Activated naive CD4-positive, alpha-beta T cell treated with anti-CD3 and anti-CD28 coated beads for 36 hours (primary cell): Measurements from ENCODE around the gene RAPGEF4. TPM values are rescaled to one million over a fixed set of nuclear protein-coding genes. Genes with fewer than 3 reads are reported as not detected.
"Not testable (repeated sequence)": the region's sequence is repeated elsewhere in the genome, so short reads cannot be mapped to it uniquely, and the experiment has no call there.

ENCODE experiments used
- CTCF ChIA-PET: fragments of 350-600 bp; sonication (Branson Sonifier 250); formaldehyde crosslinking; loops from one replicate; lab custom pipeline; 2021; ENCODE audit warnings: antibody characterized with exemption; lab: Charles Lee
- DNase-seq: peaks from one replicate; pipeline ENCODE4 v3.0.0-alpha.2; 2020
- H3K27ac Mint-ChIP-seq: one replicate; pipeline ENCODE4 v1.8.0; 2021; ENCODE audit warnings: mild to moderate bottlenecking, mixed read lengths
- H3K27me3 Mint-ChIP-seq: one replicate; pipeline ENCODE4 v1.8.0; 2021; ENCODE audit warnings: low read depth, mixed read lengths
- H3K36me3 Mint-ChIP-seq: one replicate; pipeline ENCODE4 v1.8.0; 2021; ENCODE audit warnings: low read depth, mixed read lengths
- H3K4me1 Mint-ChIP-seq: one replicate; pipeline ENCODE4 v1.8.0; 2021; ENCODE audit warnings: low read depth, mixed read lengths
- H3K4me3 Mint-ChIP-seq: one replicate; pipeline ENCODE4 v1.8.0; 2021; ENCODE audit warnings: mild to moderate bottlenecking, moderate library complexity, mixed read lengths
- H3K9me3 Mint-ChIP-seq: one replicate; pipeline ENCODE4 v1.8.0; 2021; ENCODE audit warnings: mixed read lengths
- intact Hi-C: fragments of 100-400 bp; cut with micrococcal nuclease; formaldehyde crosslinking; loops from one replicate; pipeline ENCODE4 v1.15.1; 2023
- total RNA-seq, 2 experiments: library from RNA; stranded (reverse); gene quantifications; one replicate each; pipeline ENCODE4 v1.2.3, GENCODE V29; 2021

RAPGEF4 gene
- total RNA-seq, 2 experiments from 2014 or later, result 0.24 to 0.35 TPM

DNA sequence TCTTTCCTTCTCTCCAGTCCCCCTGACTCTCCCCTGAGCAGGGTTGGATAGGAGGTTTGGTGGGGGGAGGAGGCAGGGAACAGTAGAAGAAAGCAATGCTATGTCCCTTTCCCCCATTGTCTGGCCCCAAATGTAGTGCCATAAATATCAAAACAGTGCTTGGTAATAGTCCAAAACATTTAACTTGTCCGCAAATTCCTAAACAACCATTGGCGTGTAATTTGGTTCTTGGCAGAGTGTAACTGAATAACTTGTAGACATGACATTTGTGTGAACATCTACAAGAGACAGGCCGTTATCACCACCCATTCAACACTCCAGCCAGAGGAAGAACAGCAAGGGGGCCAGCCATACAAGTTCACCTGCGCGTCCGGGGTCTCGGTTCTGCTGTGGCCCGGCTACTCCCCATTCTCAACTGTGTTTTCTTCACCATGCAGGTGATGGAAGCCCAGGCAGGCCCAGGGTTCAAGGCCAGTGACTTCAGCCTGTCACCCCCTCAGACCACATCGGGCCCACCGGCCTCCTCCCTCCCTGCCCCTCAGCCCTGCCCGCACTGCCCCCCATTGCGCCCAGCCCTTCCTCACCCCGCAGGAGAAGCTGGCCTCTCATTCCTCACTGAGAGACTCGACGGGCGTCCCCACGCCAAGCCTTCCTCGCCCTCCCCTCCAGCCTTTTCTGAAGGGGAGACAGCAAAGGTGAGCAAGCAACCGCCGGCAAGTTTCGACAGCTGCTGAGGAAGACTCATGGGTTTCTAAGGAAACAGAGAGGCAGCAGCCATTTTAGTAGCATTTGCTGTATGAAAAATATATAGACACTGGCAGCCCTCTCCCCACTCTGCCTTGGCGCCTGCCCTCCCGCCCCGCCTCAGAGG lies 699 bp upstream of the RAPGEF4 start:
- intact Hi-C loops, result no loop called here
- peak; percentile 53 for DNase-seq
- peaks cover 53% of the 10 kb centered on the region for H3K27me3 Mint-ChIP-seq
- H3K4me1 Mint-ChIP-seq, result peaks cover 4% of the 10 kb centered on the region
- H3K9me3 Mint-ChIP-seq, result no peaks in the 10 kb centered on the region
- H3K27ac Mint-ChIP-seq, result no peak overlapping the region
- CTCF ChIA-PET, result interaction anchor here (0.6 kb wide), 2 partner anchors 306 to 1227 kb away, joined by 3 to 6 read pairs; no protein-coding TSS in a partner anchor
- no peaks in the 10 kb centered on the region for H3K36me3 Mint-ChIP-seq
- peak overlapping the region; percentile 39 for H3K4me3 Mint-ChIP-seq

DNA sequence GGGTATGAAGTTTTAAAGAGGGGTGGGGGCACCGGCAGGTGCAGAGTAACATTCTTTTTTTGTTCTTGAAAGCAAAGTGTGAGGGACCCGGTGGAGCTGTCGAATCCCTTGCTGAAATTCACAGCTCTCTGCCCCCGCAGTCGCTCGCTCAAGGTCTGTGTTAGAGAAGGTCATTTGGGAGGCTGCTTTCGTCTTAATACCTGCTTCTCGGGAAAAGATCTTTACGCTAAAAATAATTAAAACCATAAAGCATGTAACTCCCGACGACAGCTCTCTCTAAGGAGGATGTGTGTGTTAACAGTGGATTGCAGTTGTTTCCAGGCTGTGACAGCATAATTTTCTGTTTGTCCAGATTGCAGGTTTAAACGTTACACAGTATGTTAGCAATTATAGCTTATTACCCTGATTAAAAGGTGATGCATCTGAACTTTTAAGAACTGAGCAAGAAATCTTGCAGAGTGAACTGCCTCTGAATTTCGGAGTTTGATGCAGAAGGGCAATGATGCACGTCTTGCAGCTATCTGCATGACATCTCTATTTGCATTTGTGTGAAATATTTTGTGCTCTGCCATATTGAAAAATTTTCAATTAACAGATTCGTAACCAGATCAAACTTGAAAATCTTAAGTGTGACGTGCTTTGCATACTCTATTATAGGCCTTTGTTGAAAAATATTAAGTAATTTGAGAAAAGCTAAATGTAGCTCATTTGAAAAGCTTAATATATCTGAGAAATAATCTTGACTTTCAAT lies 954 bp downstream of the RAPGEF4 start:
- Mint-ChIP-seq H3K4me1 (peaks cover 4% of the 10 kb centered on the region), H3K9me3 (no peaks in the 10 kb centered on the region), H3K27ac (no peak overlapping the region), H3K27me3 (peaks cover 45% of the 10 kb centered on the region), H3K36me3 (no peaks in the 10 kb centered on the region), H3K4me3 (peak overlapping the region; percentile 44)
- intact Hi-C loops, result no loop called here
- CTCF ChIA-PET, result interaction anchor here (0.7 to 1.4 kb wide), 2 partner anchors 26 to 685 kb away, joined by 3 to 4 read pairs; no protein-coding TSS in a partner anchor
- no peak for DNase-seq

DNA sequence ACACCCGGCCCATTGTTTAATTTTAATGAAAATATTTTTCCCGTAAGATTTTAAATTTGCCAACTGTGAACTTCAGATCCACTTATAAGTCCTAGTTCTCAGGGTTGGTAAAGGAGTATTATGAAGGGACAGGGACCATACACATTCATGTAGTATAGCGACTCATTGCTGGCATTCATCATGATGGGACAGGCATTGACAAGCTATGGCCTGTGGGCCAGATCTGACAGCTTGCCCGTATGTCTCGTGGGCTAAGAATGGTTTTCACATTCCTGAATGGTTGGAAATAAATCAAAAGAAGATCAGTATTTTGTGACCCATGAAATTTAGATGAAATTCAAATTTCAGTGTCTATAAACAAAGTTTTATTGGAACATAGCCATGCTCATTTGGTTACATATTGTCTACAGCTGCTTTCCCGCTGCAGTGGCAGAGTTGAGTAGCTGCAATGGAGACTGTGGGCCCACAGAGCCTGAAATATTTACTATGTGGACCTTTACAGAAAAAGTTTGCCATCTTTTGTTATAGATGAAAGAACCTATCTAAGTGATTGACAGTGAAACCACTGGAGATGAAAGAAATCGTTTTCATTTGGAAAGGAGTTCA lies 4.1 kb downstream of the RAPGEF4 start:
- H3K36me3 Mint-ChIP-seq, result no peaks in the 10 kb centered on the region
- CTCF ChIA-PET, result no interaction called here
- no peak overlapping the region for H3K4me3 Mint-ChIP-seq
- no peak for DNase-seq
- peaks cover 36% of the 10 kb centered on the region for H3K27me3 Mint-ChIP-seq
- no peak overlapping the region for H3K27ac Mint-ChIP-seq
- peaks cover 5% of the 10 kb centered on the region for H3K9me3 Mint-ChIP-seq
- intact Hi-C loops, result no loop called here
- peaks cover 4% of the 10 kb centered on the region for H3K4me1 Mint-ChIP-seq

DNA sequence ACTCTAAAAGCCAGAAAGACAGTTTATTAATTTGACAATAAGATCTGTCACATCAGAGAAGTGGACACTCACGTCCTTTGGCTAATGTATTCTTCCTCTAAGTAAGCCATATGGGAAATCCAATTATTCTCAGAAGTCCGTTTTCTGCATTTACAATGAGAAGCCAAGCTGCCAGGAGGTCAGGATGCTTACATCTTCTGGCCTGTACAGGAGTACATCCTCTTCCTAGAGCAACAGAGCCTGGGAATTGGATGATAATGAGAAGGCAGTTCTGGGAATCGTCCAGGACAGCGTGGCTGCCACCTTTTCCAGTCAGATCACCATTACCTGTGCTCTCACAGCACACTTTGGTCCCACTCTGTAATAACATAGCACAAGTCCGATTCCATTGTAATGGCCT lies 5.2 kb downstream of the RAPGEF4 start:
- Mint-ChIP-seq H3K36me3 (no peaks in the 10 kb centered on the region), H3K9me3 (peaks cover 7% of the 10 kb centered on the region), H3K27me3 (peaks cover 31% of the 10 kb centered on the region), H3K4me3 (no peak overlapping the region), H3K4me1 (no peaks in the 10 kb centered on the region), H3K27ac (no peak overlapping the region)
- no peak for DNase-seq
- CTCF ChIA-PET, result no interaction called here
- intact Hi-C loops, result no loop called here

DNA sequence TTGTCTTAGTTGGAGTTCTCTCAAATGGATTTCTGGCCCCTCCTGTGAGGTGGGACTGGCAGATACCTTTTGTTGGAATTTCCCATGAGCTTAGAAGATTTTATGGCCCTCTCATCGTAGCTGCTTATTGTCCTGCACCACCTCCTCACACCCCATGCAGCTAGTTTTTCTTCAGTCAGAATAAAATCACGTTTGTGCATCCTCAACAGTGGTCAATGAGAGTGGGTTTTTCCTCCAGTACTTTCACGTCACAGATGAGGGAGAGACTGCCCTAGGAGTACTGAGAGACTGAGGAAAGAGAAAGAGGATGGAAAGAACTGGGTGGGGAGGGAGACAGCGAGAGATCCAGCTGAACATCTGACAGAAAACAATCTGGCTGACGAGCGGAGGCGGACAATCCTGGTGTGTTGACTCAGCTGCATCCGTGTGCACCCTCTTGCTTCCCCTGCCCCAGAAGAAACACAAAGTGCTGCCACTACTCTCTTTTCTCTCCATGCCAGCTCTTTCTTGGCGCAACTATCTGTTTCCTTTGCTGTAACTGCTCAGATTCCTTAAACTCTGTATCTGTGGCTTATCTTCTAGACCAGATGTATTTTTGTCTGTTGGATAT lies 7.4 kb downstream of the RAPGEF4 start:
- H3K9me3 Mint-ChIP-seq, result peaks cover 7% of the 10 kb centered on the region
- no peak for DNase-seq

DNA sequence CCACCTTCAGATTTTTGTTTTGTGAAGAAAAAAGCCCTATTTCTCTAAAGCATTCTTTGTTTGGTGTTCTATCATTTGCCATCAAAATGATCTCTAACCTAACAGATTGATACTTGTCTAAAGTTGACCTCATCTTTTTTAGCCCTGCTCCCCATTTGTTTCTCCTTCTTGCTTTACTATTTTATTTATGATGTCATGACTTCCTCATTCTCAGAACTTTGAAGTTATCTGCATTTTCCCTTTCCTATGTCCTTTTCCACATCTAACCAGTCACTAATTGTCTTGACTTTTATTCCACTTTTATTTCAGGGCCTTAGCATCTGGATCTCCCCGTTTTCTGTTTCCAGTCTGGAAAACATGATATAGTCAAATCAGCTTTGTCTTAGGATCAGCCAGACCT lies 8.3 kb downstream of the RAPGEF4 start:
- CTCF ChIA-PET, result no interaction called here
- Mint-ChIP-seq H3K4me1 (no peaks in the 10 kb centered on the region), H3K4me3 (no peak overlapping the region), H3K27ac (no peak overlapping the region), H3K27me3 (peaks cover 15% of the 10 kb centered on the region), H3K36me3 (no peaks in the 10 kb centered on the region), H3K9me3 (peaks cover 7% of the 10 kb centered on the region)
- no peak for DNase-seq
- intact Hi-C loops, result no loop called here

More for the DNA sequence above, 7.4 kb downstream of the RAPGEF4 start:
- Mint-ChIP-seq H3K36me3 (no peaks in the 10 kb centered on the region), H3K4me3 (no peak overlapping the region), H3K4me1 (no peaks in the 10 kb centered on the region), H3K27me3 (peaks cover 22% of the 10 kb centered on the region), H3K27ac (no peak overlapping the region)
- CTCF ChIA-PET, result no interaction called here
- intact Hi-C loops, result no loop called here

DNA sequence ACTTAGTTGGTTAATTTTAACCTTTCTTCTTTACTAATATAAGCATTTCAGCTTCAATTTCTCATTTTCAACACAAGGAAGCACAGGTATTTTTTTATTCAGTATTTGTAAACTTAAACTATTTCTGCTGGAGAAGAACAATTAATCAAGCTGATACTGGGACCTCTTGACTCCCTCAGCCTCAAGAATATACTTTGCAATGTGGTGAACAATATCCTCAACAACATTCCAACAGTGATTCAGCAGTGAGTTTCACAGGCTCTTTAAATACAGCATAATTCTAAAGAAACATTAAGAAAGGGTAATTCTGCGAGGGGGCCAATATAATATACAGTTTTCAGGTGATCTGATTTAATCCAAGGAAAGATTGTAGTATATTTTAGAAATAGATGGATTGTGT lies 10.0 kb downstream of the RAPGEF4 start:
- CTCF ChIA-PET, result no interaction called here
- no peak for DNase-seq
- H3K27ac Mint-ChIP-seq, result no peak overlapping the region
- H3K27me3 Mint-ChIP-seq, result peaks cover 11% of the 10 kb centered on the region
- no peak overlapping the region for H3K4me3 Mint-ChIP-seq
- intact Hi-C loops, result no loop called here
- H3K36me3 Mint-ChIP-seq, result no peaks in the 10 kb centered on the region
- no peaks in the 10 kb centered on the region for H3K4me1 Mint-ChIP-seq
- peaks cover 7% of the 10 kb centered on the region for H3K9me3 Mint-ChIP-seq

DNA sequence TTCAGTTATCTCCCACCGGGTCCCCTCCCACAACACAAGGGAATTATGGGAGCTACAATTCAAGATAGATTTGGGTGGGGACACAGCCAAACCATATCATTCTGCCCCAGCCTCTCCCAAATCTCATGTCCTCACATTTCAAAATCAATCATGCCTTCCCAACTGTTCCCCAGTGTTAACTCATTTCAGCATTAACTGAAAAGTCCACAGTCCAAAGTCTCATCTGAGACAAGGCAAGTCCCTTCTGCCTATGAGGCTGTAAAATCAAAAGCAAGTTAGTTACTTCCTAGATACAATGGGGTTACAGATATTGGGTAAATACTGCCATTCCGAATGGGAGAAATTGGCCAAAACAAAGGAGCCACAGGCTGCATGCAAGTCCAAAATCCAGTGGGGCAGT lies 12.9 kb downstream of the RAPGEF4 start:
- H3K4me1 Mint-ChIP-seq, H3K9me3 Mint-ChIP-seq, H3K36me3 Mint-ChIP-seq, H3K27ac Mint-ChIP-seq, H3K4me3 Mint-ChIP-seq, CTCF ChIA-PET, DNase-seq, H3K27me3 Mint-ChIP-seq, intact Hi-C loops: not testable (repeated sequence)

DNA sequence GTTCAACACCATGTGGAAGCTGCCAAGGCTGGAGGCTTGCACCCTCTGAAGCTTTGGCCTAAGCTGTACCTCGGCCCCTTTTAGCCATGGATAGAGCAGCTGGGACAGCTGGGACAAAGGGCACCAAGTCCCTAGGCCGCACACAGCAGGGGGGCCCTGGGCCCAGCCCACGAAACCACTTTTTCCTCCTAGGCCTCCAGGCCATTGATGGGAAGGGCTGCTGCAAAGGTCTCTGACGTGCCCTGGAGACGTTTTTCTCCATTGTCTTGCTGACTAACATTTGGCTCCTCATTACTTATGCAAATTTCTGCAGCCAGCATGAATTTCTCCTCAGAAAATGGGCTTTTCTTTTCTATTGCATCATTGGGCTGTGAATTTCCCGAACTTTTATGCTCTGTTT lies 13.7 kb downstream of the RAPGEF4 start:
- Mint-ChIP-seq H3K4me1 (no peaks in the 10 kb centered on the region), H3K27ac (no peak overlapping the region), H3K4me3 (no peak overlapping the region), H3K27me3 (peaks cover 4% of the 10 kb centered on the region), H3K9me3 (peaks cover 2% of the 10 kb centered on the region), H3K36me3 (no peaks in the 10 kb centered on the region)
- intact Hi-C loops, result no loop called here
- no peak for DNase-seq
- CTCF ChIA-PET, result no interaction called here

DNA sequence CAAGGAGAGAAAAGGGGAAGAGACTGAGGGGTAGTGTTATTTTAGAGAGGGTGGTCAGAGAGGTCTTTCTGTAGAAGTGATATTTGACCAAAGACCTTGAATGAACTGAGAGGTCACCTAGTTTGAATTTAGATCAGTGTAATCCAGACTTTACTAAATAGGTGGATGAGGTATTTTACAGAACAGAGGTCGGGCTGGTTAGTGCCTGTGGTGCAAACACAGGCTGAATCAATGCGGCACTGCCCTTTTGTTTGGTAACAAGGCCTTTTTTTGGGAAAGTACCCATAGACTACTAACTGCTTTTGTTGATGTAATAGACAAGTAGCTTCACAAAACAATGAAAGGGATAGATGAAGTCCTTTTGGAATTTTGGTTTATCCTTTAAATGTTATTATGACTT lies 15.9 kb downstream of the RAPGEF4 start:
- no peak overlapping the region for H3K27ac Mint-ChIP-seq
- H3K36me3 Mint-ChIP-seq, result no peaks in the 10 kb centered on the region
- intact Hi-C loops, result no loop called here
- CTCF ChIA-PET, result no interaction called here
- H3K4me3 Mint-ChIP-seq, result no peak overlapping the region
- H3K4me1 Mint-ChIP-seq, result no peaks in the 10 kb centered on the region
- no peak for DNase-seq
- peaks cover 5% of the 10 kb centered on the region for H3K27me3 Mint-ChIP-seq
- H3K9me3 Mint-ChIP-seq, result no peaks in the 10 kb centered on the region

DNA sequence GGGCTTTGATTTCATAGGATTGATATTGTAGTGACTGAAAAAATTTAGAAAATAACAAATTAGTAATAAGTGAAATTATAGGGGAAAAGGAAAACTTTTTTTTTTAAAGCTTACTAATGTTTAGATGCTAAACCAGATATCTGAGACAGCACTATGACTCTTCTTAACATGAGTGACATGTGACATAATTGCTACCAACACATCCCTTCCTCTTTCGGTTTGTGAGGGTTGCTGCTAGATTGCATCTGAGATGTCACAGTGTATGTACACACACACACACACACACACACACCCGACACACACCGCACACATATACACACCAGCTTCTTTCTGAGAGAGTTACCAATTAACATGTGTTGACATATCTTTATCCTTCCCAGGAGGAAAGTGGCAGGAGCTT lies 18.0 kb downstream of the RAPGEF4 start:
- Mint-ChIP-seq H3K36me3 (no peaks in the 10 kb centered on the region), H3K4me1 (no peaks in the 10 kb centered on the region), H3K27ac (no peak overlapping the region), H3K4me3 (no peak overlapping the region), H3K9me3 (no peaks in the 10 kb centered on the region), H3K27me3 (peaks cover 6% of the 10 kb centered on the region)
- intact Hi-C loops, result no loop called here
- CTCF ChIA-PET, result no interaction called here
- DNase-seq, result no peak

DNA sequence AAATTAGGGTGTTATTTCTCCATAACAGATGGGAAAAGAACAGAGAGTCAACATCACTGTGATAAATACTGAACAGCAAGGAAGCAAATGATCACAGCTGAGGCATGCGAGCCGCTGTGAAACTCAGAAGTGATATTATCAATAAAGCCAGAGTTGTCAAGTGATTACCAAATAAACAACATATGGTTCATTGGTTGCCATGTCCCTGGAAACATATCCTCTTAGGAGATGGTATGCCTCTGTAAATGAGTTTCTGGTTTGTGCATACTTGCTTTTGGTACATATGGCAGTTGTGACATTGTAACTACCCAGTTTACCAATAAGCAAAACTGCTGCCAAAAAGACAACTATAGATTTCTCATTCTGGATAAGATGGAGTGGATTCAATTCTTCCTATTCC lies 23.8 kb downstream of the RAPGEF4 start:
- H3K36me3 Mint-ChIP-seq, result peaks cover 2% of the 10 kb centered on the region
- intact Hi-C loops, result no loop called here
- H3K27me3 Mint-ChIP-seq, result peaks cover 6% of the 10 kb centered on the region
- no peak for DNase-seq
- H3K4me1 Mint-ChIP-seq, result no peaks in the 10 kb centered on the region
- H3K27ac Mint-ChIP-seq, result no peak overlapping the region
- H3K9me3 Mint-ChIP-seq, result peaks cover 12% of the 10 kb centered on the region
- H3K4me3 Mint-ChIP-seq, result no peak overlapping the region
- CTCF ChIA-PET, result no interaction called here
